Activated CD4-positive, alpha-beta memory T cell treated with anti-CD3 and anti-CD28 coated beads for 36 hours (primary cell): ENCODE results near the gene ISOC2. TPM values are rescaled to one million over a fixed set of nuclear protein-coding genes. Genes with fewer than 3 reads are reported as not detected.

Experiments
- CTCF ChIA-PET: fragments of 350-600 bp; sonication (Branson Sonifier 250); formaldehyde crosslinking; loops from one replicate; lab custom pipeline; 2021; ENCODE audit warnings: antibody characterized with exemption, inconsistent platforms; lab: Charles Lee
- POLR2A ChIA-PET: fragments of 350-600 bp; sonication (Branson Sonifier 250); formaldehyde crosslinking; loops from one replicate; lab custom pipeline; 2021; ENCODE audit warnings: antibody characterized with exemption; lab: Charles Lee
- DNase-seq: peaks from one replicate; pipeline ENCODE4 v3.0.0-alpha.2; 2020
- H3K27ac Mint-ChIP-seq: one replicate; pipeline ENCODE4 v1.8.0; 2021; ENCODE audit warnings: mixed read lengths
- H3K27me3 Mint-ChIP-seq: one replicate; pipeline ENCODE4 v1.8.0; 2021; ENCODE audit warnings: mixed read lengths
- H3K36me3 Mint-ChIP-seq: one replicate; pipeline ENCODE4 v1.8.0; 2021; ENCODE audit warnings: mixed read lengths
- H3K4me1 Mint-ChIP-seq: one replicate; pipeline ENCODE4 v1.8.0; 2021; ENCODE audit warnings: low read depth, mixed read lengths
- H3K4me3 Mint-ChIP-seq: one replicate; pipeline ENCODE4 v1.8.0; 2021; ENCODE audit warnings: mild to moderate bottlenecking, mixed read lengths
- H3K9me3 Mint-ChIP-seq: one replicate; pipeline ENCODE4 v1.8.0; 2021; ENCODE audit warnings: mixed read lengths
- intact Hi-C: fragments of 100-400 bp; cut with micrococcal nuclease; formaldehyde crosslinking; loops from one replicate; pipeline ENCODE4 v1.15.1; 2023
- total RNA-seq, 2 experiments: library from RNA; stranded (reverse); gene quantifications; one replicate each; pipeline ENCODE4 v1.2.3, GENCODE V29; 2021

Gene ISOC2
- 10 to 100 TPM; 24.6 to 24.7 TPM for total RNA-seq

- Mint-ChIP-seq H3K27me3 (peaks cover 2% of the 10 kb centered on the region), H3K4me1 (peaks cover 21% of the 10 kb centered on the region), H3K36me3 (no peaks in the 10 kb centered on the region), H3K27ac (peak within 1 kb of the TSS; percentile 84), H3K4me3 (peak within 1 kb of the TSS; percentile 91), H3K9me3 (no peaks in the 10 kb centered on the region)
- intact Hi-C loops = loop anchor here (1.0 to 2.0 kb wide), 3 partner anchors 15 to 202 kb away; partner anchors contain the start of genes KMT5C, PPP6R1 and ZNF628
- peak; percentile 100 for DNase-seq
- POLR2A ChIA-PET = interaction anchor here (0.7 to 1.0 kb wide), 6 partner anchors 10 to 122 kb away, joined by 3 to 7 read pairs (median 4); partner anchors contain the start of genes KMT5C, UBE2S and ZNF628
- CTCF ChIA-PET = interaction anchor here (0.6 to 1.0 kb wide), 8 partner anchors 15 to 320 kb away, joined by 3 to 19 read pairs (median 4); partner anchors contain the start of genes ZNF628 and ZNF865
Observed at GRCh38 chr19:55461259-55461973, at the start of gene ISOC2. Gene ISOC2, minus strand, starts transcription at chr19:55461642. Its CDS starts 5,156 bp downstream, at chr19:55456486.

- ChIA-PET CTCF (interaction anchor here (1.7 kb wide), 1 partner anchor 41 kb away, joined by 6 read pairs; no protein-coding TSS in a partner anchor), POLR2A (no interaction called here)
- Mint-ChIP-seq H3K36me3 (peaks cover 2% of the 10 kb centered on the region), H3K27ac (no peak overlapping the region), H3K27me3 (peaks cover 25% of the 10 kb centered on the region), H3K4me3 (no peak overlapping the region), H3K9me3 (no peaks in the 10 kb centered on the region), H3K4me1 (peaks cover 11% of the 10 kb centered on the region)
- DNase-seq = no peak
- intact Hi-C loops = no loop called here
Observed at GRCh38 chr19:55508120-55508519, 46.7 kb upstream of the ISOC2 start.

GRCh38 chr19:55504981-55505380 is 43.5 kb upstream of the ISOC2 start:
- H3K4me3 Mint-ChIP-seq = no peak overlapping the region

GRCh38 chr19:55504252-55504603 is 42.8 kb upstream of the ISOC2 start:
- peaks cover 2% of the 10 kb centered on the region for H3K36me3 Mint-ChIP-seq
- peaks cover 18% of the 10 kb centered on the region for H3K4me1 Mint-ChIP-seq
- H3K9me3 Mint-ChIP-seq = no peaks in the 10 kb centered on the region
- DNase-seq = no peak
- ChIA-PET POLR2A (interaction anchor here (0.8 to 1.5 kb wide), 4 partner anchors 17 to 132 kb away, joined by 3 to 6 read pairs (median 4); partner anchors contain the start of genes ISOC2 and ZNF628), CTCF (interaction anchor here (0.6 to 3.5 kb wide), 49 partner anchors 8 to 831 kb away, joined by 3 to 93 read pairs (median 5); partner anchors contain the start of genes FIZ1, ISOC2, KMT5C and NAT14)
- intact Hi-C loops = loop anchor here (5.0 kb wide), 1 partner anchor 362 kb away; no protein-coding TSS in a partner anchor
- peak overlapping the region; percentile 69 for H3K4me3 Mint-ChIP-seq
- H3K27ac Mint-ChIP-seq = no peak overlapping the region
- H3K27me3 Mint-ChIP-seq = peaks cover 10% of the 10 kb centered on the region

More at GRCh38 chr19:55504981-55505380, 43.5 kb upstream of the ISOC2 start:
- Mint-ChIP-seq H3K36me3 (peaks cover 2% of the 10 kb centered on the region), H3K27me3 (peaks cover 11% of the 10 kb centered on the region), H3K27ac (no peak overlapping the region), H3K9me3 (no peaks in the 10 kb centered on the region), H3K4me1 (peaks cover 18% of the 10 kb centered on the region)
- POLR2A ChIA-PET = interaction anchor here (1.5 kb wide), 1 partner anchor 18 kb away, joined by 5 read pairs; no protein-coding TSS in a partner anchor
- CTCF ChIA-PET = interaction anchor here (0.8 to 3.5 kb wide), 18 partner anchors 10 to 364 kb away, joined by 3 to 93 read pairs (median 13); partner anchors contain the start of genes NAT14 and ZNF628
- no peak for DNase-seq
- intact Hi-C loops = loop anchor here (5.0 kb wide), 1 partner anchor 363 kb away; no protein-coding TSS in a partner anchor

- ChIA-PET POLR2A (interaction anchor here (0.8 to 1.5 kb wide), 4 partner anchors 16 to 133 kb away, joined by 3 to 6 read pairs (median 4); partner anchors contain the start of genes ISOC2 and ZNF628), CTCF (interaction anchor here (0.6 to 3.5 kb wide), 54 partner anchors 9 to 830 kb away, joined by 3 to 93 read pairs (median 5); partner anchors contain the start of genes FIZ1, ISOC2, KMT5C and NAT14)
- peak; percentile 94 for DNase-seq
- peaks cover 18% of the 10 kb centered on the region for H3K4me1 Mint-ChIP-seq
- H3K27ac Mint-ChIP-seq = peak overlapping the region; percentile 78
- no peaks in the 10 kb centered on the region for H3K9me3 Mint-ChIP-seq
- H3K36me3 Mint-ChIP-seq = peaks cover 2% of the 10 kb centered on the region
- intact Hi-C loops = loop anchor here (1.0 to 5.0 kb wide), 2 partner anchors 35 to 361 kb away; no protein-coding TSS in a partner anchor
- peaks cover 5% of the 10 kb centered on the region for H3K27me3 Mint-ChIP-seq
- peak overlapping the region; percentile 69 for H3K4me3 Mint-ChIP-seq
Observed at GRCh38 chr19:55503502-55504251, 42.2 kb upstream of the ISOC2 start.

GRCh38 chr19:55503157-55503501 is 41.7 kb upstream of the ISOC2 start:
- no peaks in the 10 kb centered on the region for H3K9me3 Mint-ChIP-seq
- peaks cover 2% of the 10 kb centered on the region for H3K36me3 Mint-ChIP-seq
- intact Hi-C loops = loop anchor here (1.0 to 5.0 kb wide), 2 partner anchors 35 to 361 kb away; no protein-coding TSS in a partner anchor
- peak overlapping the region; percentile 69 for H3K4me3 Mint-ChIP-seq
- no peak overlapping the region for H3K27ac Mint-ChIP-seq
- H3K4me1 Mint-ChIP-seq = peaks cover 18% of the 10 kb centered on the region
- ChIA-PET CTCF (interaction anchor here (0.7 to 3.5 kb wide), 31 partner anchors 9 to 385 kb away, joined by 3 to 93 read pairs (median 7); partner anchors contain the start of genes ISOC2, KMT5C, NAT14 and ZNF524), POLR2A (interaction anchor here (1.2 kb wide), 1 partner anchor 27 kb away, joined by 6 read pairs; the partner anchor contains the start of gene ZNF628)
- peaks cover 5% of the 10 kb centered on the region for H3K27me3 Mint-ChIP-seq
- DNase-seq = no peak

- no peak overlapping the region for H3K27ac Mint-ChIP-seq
- H3K4me1 Mint-ChIP-seq = peaks cover 18% of the 10 kb centered on the region
- ChIA-PET CTCF (interaction anchor here (1.9 to 3.5 kb wide), 2 partner anchors 35 to 129 kb away, joined by 6 to 93 read pairs; no protein-coding TSS in a partner anchor), POLR2A (no interaction called here)
- H3K9me3 Mint-ChIP-seq = no peaks in the 10 kb centered on the region
- H3K27me3 Mint-ChIP-seq = no peaks in the 10 kb centered on the region
- intact Hi-C loops = loop anchor here (5.0 kb wide), 1 partner anchor 360 kb away; no protein-coding TSS in a partner anchor
- H3K4me3 Mint-ChIP-seq = no peak overlapping the region
- DNase-seq = no peak
- peaks cover 2% of the 10 kb centered on the region for H3K36me3 Mint-ChIP-seq
Observed at GRCh38 chr19:55502197-55502952, 40.9 kb upstream of the ISOC2 start.

- Mint-ChIP-seq H3K4me1 (peaks cover 18% of the 10 kb centered on the region), H3K4me3 (no peak overlapping the region), H3K36me3 (peaks cover 2% of the 10 kb centered on the region), H3K9me3 (no peaks in the 10 kb centered on the region), H3K27me3 (no peaks in the 10 kb centered on the region), H3K27ac (no peak overlapping the region)
- DNase-seq = no peak
- ChIA-PET CTCF (interaction anchor here (0.6 to 1.9 kb wide), 4 partner anchors 33 to 359 kb away, joined by 3 to 11 read pairs (median 6); no protein-coding TSS in a partner anchor), POLR2A (no interaction called here)
- intact Hi-C loops = loop anchor here (5.0 kb wide), 1 partner anchor 358 kb away; no protein-coding TSS in a partner anchor
Observed at GRCh38 chr19:55500368-55500952, 39.0 kb upstream of the ISOC2 start.

GRCh38 chr19:55498246-55498840 is 36.9 kb upstream of the ISOC2 start:
- intact Hi-C loops = no loop called here
- Mint-ChIP-seq H3K36me3 (no peaks in the 10 kb centered on the region), H3K4me3 (no peak overlapping the region), H3K27ac (no peak overlapping the region), H3K27me3 (no peaks in the 10 kb centered on the region), H3K4me1 (peaks cover 9% of the 10 kb centered on the region), H3K9me3 (no peaks in the 10 kb centered on the region)
- DNase-seq = no peak
- POLR2A ChIA-PET = no interaction called here
- CTCF ChIA-PET = interaction anchor here (0.6 kb wide), 1 partner anchor 32 kb away, joined by 3 read pairs; no protein-coding TSS in a partner anchor

GRCh38 chr19:55497763-55498162 is 36.3 kb upstream of the ISOC2 start:
- Mint-ChIP-seq H3K36me3 (no peaks in the 10 kb centered on the region), H3K4me1 (peaks cover 6% of the 10 kb centered on the region), H3K9me3 (no peaks in the 10 kb centered on the region), H3K27me3 (peaks cover 4% of the 10 kb centered on the region), H3K4me3 (no peak overlapping the region), H3K27ac (no peak overlapping the region)
- POLR2A ChIA-PET = interaction anchor here (1.4 kb wide), 1 partner anchor 21 kb away, joined by 3 read pairs; the partner anchor contains the start of gene ZNF628
- no peak for DNase-seq
- CTCF ChIA-PET = interaction anchor here (0.6 kb wide), 1 partner anchor 31 kb away, joined by 3 read pairs; no protein-coding TSS in a partner anchor
- intact Hi-C loops = no loop called here
